GM23248 (cell line): ENCODE results near the gene SH2D1B. TPM values are rescaled to one million over a fixed set of nuclear protein-coding genes. Genes with fewer than 3 reads are reported as not detected.
A peak's percentile ranks its signal among the peaks of the same experiment; 100 is the strongest.

ENCODE experiments used
- DNase-seq: peaks from one replicate; pipeline ENCODE4 v3.0.0-alpha.2; 2015
- H2AFZ ChIP-seq: fragments of 200-600 bp; sonication (generic); 2 replicates; pipeline ENCODE4 v1.6.1; 2016; ENCODE audit warnings: antibody characterized with exemption
- H3F3A ChIP-seq: fragments of 200-600 bp; sonication (generic); 2 replicates; pipeline ENCODE4 v1.6.1; 2016; ENCODE audit warnings: mild to moderate bottlenecking, antibody characterized with exemption, mixed run types; ENCODE audit not compliant: insufficient read depth
- H3K27ac ChIP-seq: fragments of 200-600 bp; sonication (generic); 2 replicates; pipeline ENCODE4 v1.5.1; 2016; ENCODE audit warnings: mild to moderate bottlenecking
- H3K27me3 ChIP-seq: fragments of 200-600 bp; sonication (generic); replicated peaks from 2 replicates; pipeline ENCODE4 v1.6.1; 2016; ENCODE audit warnings: mild to moderate bottlenecking; ENCODE audit not compliant: insufficient read depth
- H3K36me3 ChIP-seq: fragments of 200-600 bp; sonication (generic); 2 replicates; pipeline ENCODE4 v1.6.1; 2016; ENCODE audit warnings: low read depth, mild to moderate bottlenecking
- H3K4me1 ChIP-seq: fragments of 200-600 bp; sonication (generic); 2 replicates; pipeline ENCODE4 v1.6.1; 2016; ENCODE audit warnings: mild to moderate bottlenecking; ENCODE audit not compliant: insufficient read depth
- H3K4me2 ChIP-seq: fragments of 200-600 bp; sonication (generic); one replicate; pipeline ENCODE4 v1.6.1; 2016; ENCODE audit warnings: mild to moderate bottlenecking; ENCODE audit not compliant: unreplicated experiment
- H3K4me3 ChIP-seq: fragments of 200-600 bp; sonication (generic); 2 replicates; pipeline ENCODE4 v1.5.1; 2016; ENCODE audit warnings: mild to moderate bottlenecking
- H3K79me2 ChIP-seq: fragments of 200-600 bp; sonication (generic); 2 replicates; pipeline ENCODE4 v1.6.1; 2016; ENCODE audit warnings: mild to moderate bottlenecking; ENCODE audit not compliant: insufficient read depth
- H3K9ac ChIP-seq: fragments of 200-600 bp; sonication (generic); 2 replicates; pipeline ENCODE4 v1.6.1; 2016; ENCODE audit warnings: mild to moderate bottlenecking
- H3K9me2 ChIP-seq: fragments of 200-600 bp; sonication (generic); 2 replicates; pipeline ENCODE4 v1.6.1; 2016; ENCODE audit warnings: mixed run types, mild to moderate bottlenecking, moderate library complexity; ENCODE audit not compliant: insufficient read depth
- H3K9me3 ChIP-seq: fragments of 200-600 bp; sonication (generic); one replicate; pipeline ENCODE4 v1.6.1; 2017; ENCODE audit warnings: low read depth
- H4K20me1 ChIP-seq: fragments of 200-600 bp; sonication (generic); 2 replicates; pipeline ENCODE4 v1.6.0; 2016; ENCODE audit not compliant: insufficient read depth
- EZH2 ChIP-seq: fragments of 200-600 bp; sonication (generic); IDR thresholded peaks from 2 replicates; pipeline ENCODE4 v1.6.1; 2018; ENCODE audit warnings: antibody characterized with exemption, mild to moderate bottlenecking; ENCODE audit not compliant: insufficient read depth, poor library complexity, severe bottlenecking
- EZH2phosphoT487 ChIP-seq: fragments of 200-600 bp; sonication (generic); IDR thresholded peaks from 2 replicates; pipeline ENCODE4 v1.6.1; 2018; ENCODE audit warnings: antibody characterized with exemption, moderate library complexity, mild to moderate bottlenecking, low read depth; ENCODE audit not compliant: insufficient read depth
- WGBS, 2 experiments: methylation state at CpG; one replicate each; pipeline ENCODE4 v1.1.6; 2015 to 2017; ENCODE audit warnings: low lambda C conversion rate in 2 of 2, low coverage in 1 of 2; ENCODE audit errors: missing lambda C conversion rate in 2 of 2; 5-methylcytosine and 5-hydroxymethylcytosine counted together
- in situ Hi-C: fragments of 300-500 bp; cut with MboI; formaldehyde crosslinking; loops from 2 replicates; pipeline ENCODE4 v1.15.0; 2020
- polyA plus RNA-seq: library from polyadenylated mRNA; unstranded; fragments of >200 nt; fragmentation: Nextera tagmentation; extraction: Ambion mirVana; gene quantifications from 2 replicates; pipeline ENCODE4 v1.2.1, GENCODE V29; 2016
- total RNA-seq: library from RNA; depleted of rRNA; stranded (reverse); fragments of >200 nt; shearing (Covaris generic); gene quantifications from 2 replicates; pipeline ENCODE4 v1.2.3, GENCODE V29; 2014

SH2D1B gene
- total and polyA plus RNA-seq, 2 experiments from 2014 or later: not detected

DNA sequence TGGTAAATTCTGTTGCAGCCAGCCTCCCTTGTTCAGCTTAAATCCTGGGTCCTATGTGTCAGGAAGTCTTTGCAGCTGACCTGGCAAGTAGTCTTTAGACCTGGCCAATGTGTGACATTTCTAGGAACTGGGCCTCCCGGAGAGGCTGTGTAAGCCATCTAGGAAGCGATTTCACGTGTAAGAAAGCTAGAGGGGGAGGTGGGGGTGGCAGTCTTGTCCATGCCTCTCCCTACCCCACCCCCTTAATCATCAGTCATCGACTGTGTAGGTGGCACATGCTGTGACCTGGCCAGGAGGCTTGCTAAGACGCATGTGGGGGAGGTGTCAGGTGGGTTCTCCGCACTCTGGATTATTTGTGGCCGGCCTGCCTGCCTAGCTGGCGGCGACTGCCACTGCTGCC lies 22.0 kb downstream of the SH2D1B start:
- H3K4me1 ChIP-seq: 0 out of 2 replicates have a peak, but pooled peaks cover 3% of the 10 kb centered on the region
- H4K20me1 ChIP-seq: no peaks in the 10 kb centered on the region
- peaks cover 6% of the 10 kb centered on the region; the same call in 1 of the 2 replicates for H3K27me3 ChIP-seq
- no peaks in the 10 kb centered on the region for H3K79me2 ChIP-seq
- no peak overlapping the region for H3K9ac ChIP-seq
- H3K9me3 ChIP-seq: no peaks in the 10 kb centered on the region
- no peaks in the 10 kb centered on the region for H3K36me3 ChIP-seq
- H2AFZ ChIP-seq: no peak overlapping the region
- no peaks in the 10 kb centered on the region for H3K9me2 ChIP-seq
- H3K27ac ChIP-seq: no peak overlapping the region
- in situ Hi-C loops: loop anchor here (10.0 kb wide), 1 partner anchor 335 kb away; no protein-coding TSS in a partner anchor
- no peak overlapping the region for H3K4me3 ChIP-seq
- H3F3A ChIP-seq: no peaks in the 10 kb centered on the region
- DNase-seq: no peak
- no peak overlapping the region for H3K4me2 ChIP-seq
- no peak for TF ChIP-seq EZH2
- no peak for TF ChIP-seq EZH2phosphoT487
- WGBS, 2 experiments: 77 to 82% methylated on average over 9 of the region's 9 CpGs

GRCh38 chr1:162389021-162389818 lies 22.7 kb downstream of the SH2D1B start:
- no peaks in the 10 kb centered on the region for H3K36me3 ChIP-seq
- no peak overlapping the region for H3K4me3 ChIP-seq
- DNase-seq: peak; percentile 48
- H2AFZ ChIP-seq: no peak overlapping the region
- H3K4me1 ChIP-seq: 0 out of 2 replicates have a peak, but pooled peaks cover 3% of the 10 kb centered on the region
- peaks cover 6% of the 10 kb centered on the region; the same call in 1 of the 2 replicates for H3K27me3 ChIP-seq
- TF ChIP-seq EZH2phosphoT487 (no peak), EZH2 (no peak)
- H3K4me2 ChIP-seq: no peak overlapping the region
- no peaks in the 10 kb centered on the region for H3K9me3 ChIP-seq
- H3K27ac ChIP-seq: no peak overlapping the region
- H3K79me2 ChIP-seq: no peaks in the 10 kb centered on the region
- 45 to 47% methylated on average over 11 of the region's 11 CpGs for WGBS, 2 experiments
- no peak overlapping the region for H3K9ac ChIP-seq
- no peaks in the 10 kb centered on the region for H3K9me2 ChIP-seq
- in situ Hi-C loops: loop anchor here (10.0 kb wide), 1 partner anchor 334 kb away; no protein-coding TSS in a partner anchor
- no peaks in the 10 kb centered on the region for H3F3A ChIP-seq
- no peaks in the 10 kb centered on the region for H4K20me1 ChIP-seq

- no peaks in the 10 kb centered on the region for H4K20me1 ChIP-seq
- no peaks in the 10 kb centered on the region for H3K9me3 ChIP-seq
- no peak overlapping the region for H2AFZ ChIP-seq
- 0 out of 2 replicates have a peak, but pooled peaks cover 3% of the 10 kb centered on the region for H3K4me1 ChIP-seq
- H3K27me3 ChIP-seq: peaks cover 6% of the 10 kb centered on the region; the same call in 1 of the 2 replicates
- no peak overlapping the region for H3K9ac ChIP-seq
- no peaks in the 10 kb centered on the region for H3K79me2 ChIP-seq
- no peak overlapping the region for H3K27ac ChIP-seq
- H3K4me3 ChIP-seq: no peak overlapping the region
- no peaks in the 10 kb centered on the region for H3K36me3 ChIP-seq
- H3K9me2 ChIP-seq: no peaks in the 10 kb centered on the region
- no peak overlapping the region for H3K4me2 ChIP-seq
- TF ChIP-seq EZH2 (no peak), EZH2phosphoT487 (no peak)
- no peak for DNase-seq
- in situ Hi-C loops: loop anchor here (10.0 kb wide), 1 partner anchor 334 kb away; no protein-coding TSS in a partner anchor
- H3F3A ChIP-seq: no peaks in the 10 kb centered on the region
- 43 to 57% methylated on average over 5 of the region's 5 CpGs for WGBS, 2 experiments
Observed at GRCh38 chr1:162388615-162389014, 23.3 kb downstream of the SH2D1B start.

- Histone ChIP-seq H3K79me2 (no peaks in the 10 kb centered on the region), H4K20me1 (no peaks in the 10 kb centered on the region), H3K36me3 (no peaks in the 10 kb centered on the region), H3K27me3 (peaks cover 6% of the 10 kb centered on the region; the same call in 1 of the 2 replicates), H3K4me1 (0 out of 2 replicates have a peak, but pooled peaks cover 3% of the 10 kb centered on the region), H2AFZ (no peak overlapping the region), H3K27ac (no peak overlapping the region), H3F3A (no peaks in the 10 kb centered on the region), H3K4me2 (no peak overlapping the region), H3K9me3 (no peaks in the 10 kb centered on the region), H3K9ac (no peak overlapping the region), H3K4me3 (no peak overlapping the region), H3K9me2 (no peaks in the 10 kb centered on the region)
- no peak for DNase-seq
- in situ Hi-C loops: loop anchor here (10.0 kb wide), 1 partner anchor 333 kb away; no protein-coding TSS in a partner anchor
- WGBS, 2 experiments: 72 to 78% methylated on average over 8 of the region's 8 CpGs
- no peak for TF ChIP-seq EZH2
- TF ChIP-seq EZH2phosphoT487: no peak
Observed at GRCh38 chr1:162388083-162388594, 23.8 kb downstream of the SH2D1B start.
